ENCODE results near the gene NCK2. TPM values are rescaled to one million over a fixed set of nuclear protein-coding genes. Genes with fewer than 3 reads are reported as not detected.

NCK2 gene
- total and polyA plus RNA-seq, 2 of the 13 experiments (the other 11 are each of a cell fraction or from before 2014, with no cell fraction given): 14.8 to 23.5 TPM

DNA sequence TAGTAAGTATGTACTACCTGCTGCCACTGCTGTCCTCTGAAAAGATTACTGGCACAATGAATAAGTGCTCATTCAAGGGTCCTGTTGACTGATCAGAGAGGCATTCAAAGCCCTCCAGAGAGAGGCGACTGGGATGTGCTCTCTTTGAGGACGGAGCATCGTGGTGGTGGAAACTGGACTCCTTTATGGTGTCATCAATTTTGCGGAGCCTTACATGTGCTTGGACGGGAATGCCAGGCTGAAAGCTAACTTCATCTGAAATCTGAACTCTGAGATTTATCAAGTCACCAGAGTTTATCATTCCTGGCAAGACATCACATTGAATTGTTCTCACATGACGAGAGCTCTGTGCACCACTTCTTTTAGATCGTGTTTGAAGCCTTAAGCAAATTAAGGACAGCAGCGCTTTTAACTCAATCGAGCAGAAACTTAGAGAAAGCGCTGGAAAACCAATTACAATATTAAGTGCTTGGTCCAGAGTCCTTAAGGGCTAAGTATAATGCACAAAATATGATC lies 138.3 kb downstream of the NCK2 start:
- FAIRE-seq: no peak
- ATAC-seq: no peak
- ChIA-PET CTCF (ENCODE audit: low intra/inter-chr PET ratio, low total read pairs) (no interaction called here), POLR2A (no interaction called here)
- no peak overlapping the region for H3K4me3 ChIP-seq (replicated peaks in 1 of 3; ENCODE audit: insufficient read depth in 1 of 3, low read depth in 2 of 3, low read length in 3 of 3)
- H3K36me3 ChIP-seq (replicated peaks in 1 of 2; ENCODE audit: control insufficient read depth in 1 of 2, insufficient read depth in 2 of 2, low read length in 2 of 2): peaks cover 3 to 10% of the 10 kb centered on the region in 2 experiments; a peak in 2 of 5 replicates
- BruUV-seq (replicated peaks): no TSS peak
- H3K27ac ChIP-seq (ENCODE audit: extremely low read length, insufficient read depth, low read length): no peak overlapping the region
- in situ Hi-C loops (cut with HindIII; ENCODE audit: extremely low pct_ligation_motif_present, low pct_unique_long_range_greater_than_20kb) (no loop called here), intact Hi-C loops (cut with micrococcal nuclease; ENCODE audit: unreplicated experiment) (no loop called here)
- no peak for DNase-seq (ENCODE audit: low spot score)
- no peaks in the 10 kb centered on the region for H3K79me2 ChIP-seq (ENCODE audit: insufficient read depth, low read length)
- no peak overlapping the region for H2AFZ ChIP-seq (ENCODE audit: low read length)
- WGBS (ENCODE audit: low lambda C conversion rate): 96% methylated on average over 10 of the region's 10 CpGs
- no peaks in the 10 kb centered on the region for H4K20me1 ChIP-seq (ENCODE audit: insufficient read depth, low read length)
- H3K9ac ChIP-seq (ENCODE audit: insufficient read depth, low read depth, low read length): no peak overlapping the region
- H3K27me3 ChIP-seq (ENCODE audit: control insufficient read depth in 1 of 2, insufficient read depth in 2 of 2, low read length in 2 of 2): no peaks in the 10 kb centered on the region
- H3K9me3 ChIP-seq (ENCODE audit: low read length): no peaks in the 10 kb centered on the region
- H3K4me1 ChIP-seq (ENCODE audit: insufficient read depth, low read length): peaks cover 6% of the 10 kb centered on the region
- H3K4me2 ChIP-seq (ENCODE audit: low read depth, low read length): no peak overlapping the region
- TF ChIP-seq THYN1 (CRISPR knock-in tag; IDR thresholded peaks at IDR 0.05; ENCODE audit: borderline replicate concordance, low read depth) (no peak), JARID2 (CRISPR knock-in tag; IDR thresholded peaks at IDR 0.05; ENCODE audit: insufficient replicate concordance) (no peak)
- TF ChIP-seq, protein P1, sequence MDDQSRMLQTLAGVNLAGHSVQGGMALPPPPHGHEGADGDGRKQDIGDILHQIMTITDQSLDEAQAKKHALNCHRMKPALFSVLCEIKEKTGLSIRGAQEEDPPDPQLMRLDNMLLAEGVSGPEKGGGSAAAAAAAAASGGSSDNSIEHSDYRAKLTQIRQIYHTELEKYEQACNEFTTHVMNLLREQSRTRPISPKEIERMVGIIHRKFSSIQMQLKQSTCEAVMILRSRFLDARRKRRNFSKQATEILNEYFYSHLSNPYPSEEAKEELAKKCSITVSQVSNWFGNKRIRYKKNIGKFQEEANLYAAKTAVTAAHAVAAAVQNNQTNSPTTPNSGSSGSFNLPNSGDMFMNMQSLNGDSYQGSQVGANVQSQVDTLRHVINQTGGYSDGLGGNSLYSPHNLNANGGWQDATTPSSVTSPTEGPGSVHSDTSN (CRISPR knock-in tag; IDR thresholded peaks at IDR 0.05; ENCODE audit: borderline replicate concordance): no peak

DNA sequence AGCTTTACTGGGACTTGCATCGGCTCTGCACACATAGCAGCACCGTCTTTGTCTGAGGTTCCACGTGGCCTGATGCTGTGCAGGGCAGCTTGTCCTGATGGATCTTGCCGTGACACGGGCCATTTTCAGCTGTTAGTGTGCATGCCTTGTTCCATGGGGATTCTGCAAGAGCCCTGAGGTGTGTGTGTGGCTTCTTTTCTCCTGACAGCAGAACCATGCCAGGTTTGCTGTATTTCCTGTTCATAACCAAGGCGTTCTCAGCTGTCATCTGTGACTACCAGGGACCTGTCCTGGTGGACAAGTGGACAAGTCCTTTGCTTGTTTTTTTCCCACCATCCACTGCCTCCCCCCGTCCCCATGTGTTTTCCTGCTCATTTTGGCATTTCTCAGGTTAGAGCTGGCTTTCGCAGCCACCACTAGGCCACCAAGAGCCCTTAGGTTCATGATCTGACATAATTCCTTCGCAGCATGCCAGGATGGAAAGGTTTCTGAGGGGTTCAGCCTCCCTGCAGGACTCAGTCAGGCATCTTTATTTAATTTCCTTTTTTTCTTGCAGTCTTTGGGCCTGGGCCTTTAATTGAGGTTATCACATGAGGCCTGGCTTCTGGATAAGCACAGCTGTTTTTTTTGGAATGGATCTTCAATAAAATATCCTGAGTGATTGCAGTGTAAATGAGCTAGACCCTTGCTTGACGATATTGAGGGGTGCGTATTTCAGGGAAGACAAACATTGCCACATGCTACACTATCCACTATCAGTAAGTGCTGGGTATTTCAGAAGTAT lies 139.4 kb downstream of the NCK2 start:
- Histone ChIP-seq H3K4me3 (replicated peaks in 1 of 3; ENCODE audit: insufficient read depth in 1 of 3, low read depth in 2 of 3, low read length in 3 of 3) (no peak overlapping the region), H3K36me3 (replicated peaks in 1 of 2; ENCODE audit: control insufficient read depth in 1 of 2, insufficient read depth in 2 of 2, low read length in 2 of 2) (peaks cover 4 to 13% of the 10 kb centered on the region in 2 experiments; a peak in 2 of 5 replicates), H3K4me2 (ENCODE audit: low read depth, low read length) (no peak overlapping the region), H3K4me1 (ENCODE audit: insufficient read depth, low read length) (no peaks in the 10 kb centered on the region), H2AFZ (ENCODE audit: low read length) (no peak overlapping the region), H3K79me2 (ENCODE audit: insufficient read depth, low read length) (no peaks in the 10 kb centered on the region), H4K20me1 (ENCODE audit: insufficient read depth, low read length) (no peaks in the 10 kb centered on the region), H3K9ac (ENCODE audit: insufficient read depth, low read depth, low read length) (no peak overlapping the region), H3K27me3 (ENCODE audit: control insufficient read depth in 1 of 2, insufficient read depth in 2 of 2, low read length in 2 of 2) (no peaks in the 10 kb centered on the region), H3K9me3 (ENCODE audit: low read length) (peaks cover 8% of the 10 kb centered on the region; the same call in 1 of the 2 replicates), H3K27ac (ENCODE audit: extremely low read length, insufficient read depth, low read length) (no peak overlapping the region)
- no peak for FAIRE-seq
- in situ Hi-C loops (cut with HindIII; ENCODE audit: extremely low pct_ligation_motif_present, low pct_unique_long_range_greater_than_20kb): no loop called here
- intact Hi-C loops (cut with micrococcal nuclease; ENCODE audit: unreplicated experiment): no loop called here
- BruUV-seq (replicated peaks): no TSS peak
- 98% methylated on average over 11 of the region's 11 CpGs for WGBS (ENCODE audit: low lambda C conversion rate)
- TF ChIP-seq ZNF496 (CRISPR knock-in tag; IDR thresholded peaks at IDR 0.05; ENCODE audit: insufficient replicate concordance): no peak
- TF ChIP-seq ZNF180 (CRISPR knock-in tag; IDR thresholded peaks at IDR 0.05; ENCODE audit: borderline replicate concordance, low read depth): no peak
- no peak for TF ChIP-seq CC2D1A (CRISPR knock-in tag; IDR thresholded peaks at IDR 0.05)
- TF ChIP-seq, protein P2, sequence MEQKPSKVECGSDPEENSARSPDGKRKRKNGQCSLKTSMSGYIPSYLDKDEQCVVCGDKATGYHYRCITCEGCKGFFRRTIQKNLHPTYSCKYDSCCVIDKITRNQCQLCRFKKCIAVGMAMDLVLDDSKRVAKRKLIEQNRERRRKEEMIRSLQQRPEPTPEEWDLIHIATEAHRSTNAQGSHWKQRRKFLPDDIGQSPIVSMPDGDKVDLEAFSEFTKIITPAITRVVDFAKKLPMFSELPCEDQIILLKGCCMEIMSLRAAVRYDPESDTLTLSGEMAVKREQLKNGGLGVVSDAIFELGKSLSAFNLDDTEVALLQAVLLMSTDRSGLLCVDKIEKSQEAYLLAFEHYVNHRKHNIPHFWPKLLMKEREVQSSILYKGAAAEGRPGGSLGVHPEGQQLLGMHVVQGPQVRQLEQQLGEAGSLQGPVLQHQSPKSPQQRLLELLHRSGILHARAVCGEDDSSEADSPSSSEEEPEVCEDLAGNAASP (CRISPR knock-in tag; IDR thresholded peaks at IDR 0.05; ENCODE audit: borderline replicate concordance): no peak
- DNase-seq (ENCODE audit: low spot score): no peak
- POLR2A ChIA-PET: no interaction called here
- no peak for ATAC-seq
- CTCF ChIA-PET (ENCODE audit: low intra/inter-chr PET ratio, low total read pairs): no interaction called here

Data from HepG2 (cell line).